Measurements from ENCODE around the gene DISP2.
A peak's percentile ranks its signal among the peaks of the same experiment; 100 is the strongest.

DISP2 gene

DNA sequence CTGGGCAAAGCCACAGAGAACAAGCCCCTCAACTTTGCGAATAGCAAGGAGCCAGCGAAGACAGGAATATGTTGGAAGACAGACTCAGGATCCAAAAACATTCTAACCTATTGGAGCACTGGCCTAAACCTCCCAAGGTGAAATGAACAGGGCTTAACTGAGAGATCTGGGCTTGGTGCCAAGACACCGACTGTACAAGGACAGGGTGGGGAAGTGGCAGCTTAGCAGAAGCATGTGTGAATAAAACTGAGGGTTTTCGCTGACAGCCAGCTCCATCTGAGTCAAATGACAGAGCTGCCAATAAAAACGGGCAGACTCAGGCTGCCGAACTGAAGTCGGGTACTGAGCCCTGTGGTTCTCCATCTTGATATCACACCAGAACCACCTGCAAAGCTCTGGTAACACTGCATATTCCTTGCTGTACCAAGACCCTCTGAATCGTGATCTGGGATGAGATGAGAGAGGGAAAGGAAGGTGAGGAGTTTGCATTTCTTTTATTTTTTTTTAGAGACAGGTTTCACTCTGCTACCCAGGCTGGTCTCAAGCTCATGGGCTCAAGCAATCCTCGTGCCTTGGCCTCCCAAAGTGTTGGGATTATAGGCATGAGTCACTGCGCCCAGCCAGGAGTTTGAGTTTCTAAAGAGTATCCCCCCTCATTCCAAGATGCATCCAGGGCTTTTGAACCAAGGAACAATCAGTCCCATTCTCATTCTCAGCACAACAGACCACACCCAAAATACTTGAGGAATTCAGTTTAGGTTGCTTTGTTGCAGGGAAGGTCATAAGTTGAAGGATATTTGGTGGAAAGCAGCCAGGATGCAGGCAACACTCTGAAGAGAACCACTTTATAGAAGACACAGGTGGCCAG, 44.3 kb upstream of the DISP2 start:
- no peaks in the 10 kb centered on the region for H3K9me3 ChIP-seq (ENCODE audit: severe bottlenecking)
- no peak overlapping the region for H3K27ac ChIP-seq
- H3K27me3 ChIP-seq (ENCODE audit: insufficient read depth, low read depth, severe bottlenecking) = no peaks in the 10 kb centered on the region
- H3K4me3 ChIP-seq (ENCODE audit: low read depth, low read length) = no peak overlapping the region
- DNase-seq = peak; percentile 73
- TF ChIP-seq, protein P1, sequence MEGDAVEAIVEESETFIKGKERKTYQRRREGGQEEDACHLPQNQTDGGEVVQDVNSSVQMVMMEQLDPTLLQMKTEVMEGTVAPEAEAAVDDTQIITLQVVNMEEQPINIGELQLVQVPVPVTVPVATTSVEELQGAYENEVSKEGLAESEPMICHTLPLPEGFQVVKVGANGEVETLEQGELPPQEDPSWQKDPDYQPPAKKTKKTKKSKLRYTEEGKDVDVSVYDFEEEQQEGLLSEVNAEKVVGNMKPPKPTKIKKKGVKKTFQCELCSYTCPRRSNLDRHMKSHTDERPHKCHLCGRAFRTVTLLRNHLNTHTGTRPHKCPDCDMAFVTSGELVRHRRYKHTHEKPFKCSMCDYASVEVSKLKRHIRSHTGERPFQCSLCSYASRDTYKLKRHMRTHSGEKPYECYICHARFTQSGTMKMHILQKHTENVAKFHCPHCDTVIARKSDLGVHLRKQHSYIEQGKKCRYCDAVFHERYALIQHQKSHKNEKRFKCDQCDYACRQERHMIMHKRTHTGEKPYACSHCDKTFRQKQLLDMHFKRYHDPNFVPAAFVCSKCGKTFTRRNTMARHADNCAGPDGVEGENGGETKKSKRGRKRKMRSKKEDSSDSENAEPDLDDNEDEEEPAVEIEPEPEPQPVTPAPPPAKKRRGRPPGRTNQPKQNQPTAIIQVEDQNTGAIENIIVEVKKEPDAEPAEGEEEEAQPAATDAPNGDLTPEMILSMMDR (IDR thresholded peaks at IDR 0.05; ENCODE audit: low read depth, low read length) = no peak
- H3K36me3 ChIP-seq = no peaks in the 10 kb centered on the region

GRCh38 chr15:40314723-40315276, 43.2 kb upstream of the DISP2 start:
- no peak for DNase-seq
- H3K4me3 ChIP-seq (ENCODE audit: low read depth, low read length) = no peak overlapping the region

GRCh38 chr15:40316931-40317330, 41.1 kb upstream of the DISP2 start:
- Histone ChIP-seq H3K36me3 (no peaks in the 10 kb centered on the region), H3K4me3 (ENCODE audit: low read depth, low read length) (no peak overlapping the region), H3K27ac (no peak overlapping the region), H3K9me3 (ENCODE audit: severe bottlenecking) (no peaks in the 10 kb centered on the region), H3K27me3 (ENCODE audit: insufficient read depth, low read depth, severe bottlenecking) (no peaks in the 10 kb centered on the region)
- no peak for DNase-seq
- TF ChIP-seq, protein P1 (IDR thresholded peaks at IDR 0.05; ENCODE audit: low read depth, low read length) = no peak

More at GRCh38 chr15:40314723-40315276, 43.2 kb upstream of the DISP2 start:
- TF ChIP-seq, protein P1 (IDR thresholded peaks at IDR 0.05; ENCODE audit: low read depth, low read length) = no peak
- Histone ChIP-seq H3K36me3 (no peaks in the 10 kb centered on the region), H3K27me3 (ENCODE audit: insufficient read depth, low read depth, severe bottlenecking) (no peaks in the 10 kb centered on the region), H3K9me3 (ENCODE audit: severe bottlenecking) (no peaks in the 10 kb centered on the region), H3K27ac (no peak overlapping the region)

GRCh38 chr15:40317580-40317979, 40.4 kb upstream of the DISP2 start:
- DNase-seq = no peak
- no peaks in the 10 kb centered on the region for H3K36me3 ChIP-seq
- H3K9me3 ChIP-seq (ENCODE audit: severe bottlenecking) = no peaks in the 10 kb centered on the region
- H3K27me3 ChIP-seq (ENCODE audit: insufficient read depth, low read depth, severe bottlenecking) = no peaks in the 10 kb centered on the region
- TF ChIP-seq, protein P1 (IDR thresholded peaks at IDR 0.05; ENCODE audit: low read depth, low read length) = no peak
- H3K4me3 ChIP-seq (ENCODE audit: low read depth, low read length) = no peak overlapping the region
- H3K27ac ChIP-seq = no peak overlapping the region

GRCh38 chr15:40320409-40320808, 37.6 kb upstream of the DISP2 start:
- H3K27ac ChIP-seq = no peak overlapping the region
- H3K36me3 ChIP-seq = peaks cover 4% of the 10 kb centered on the region; the same call in 1 of the 2 replicates
- H3K4me3 ChIP-seq (ENCODE audit: low read depth, low read length) = no peak overlapping the region
- no peaks in the 10 kb centered on the region for H3K9me3 ChIP-seq (ENCODE audit: severe bottlenecking)
- no peaks in the 10 kb centered on the region for H3K27me3 ChIP-seq (ENCODE audit: insufficient read depth, low read depth, severe bottlenecking)
- TF ChIP-seq, protein P1 (IDR thresholded peaks at IDR 0.05; ENCODE audit: low read depth, low read length) = no peak
- DNase-seq = no peak
